GM19240 (cell line): ENCODE measurements around the gene CACNA1I.

Source experiments
- DNase-seq: peaks from one replicate; pipeline ENCODE4 v3.0.0; 2011; ENCODE audit warnings: low spot score; ENCODE audit not compliant: insufficient read length

CACNA1I gene

GRCh38 chr22:39648630-39648950 lies 78.0 kb downstream of the CACNA1I start:
- DNase-seq = no peak

- DNase-seq = no peak
These were observed 79.0 kb downstream of the CACNA1I start for GRCh38 chr22:39649500-39650089.

- DNase-seq = no peak
These were observed 80.8 kb downstream of the CACNA1I start for GRCh38 chr22:39651053-39651996.

- no peak for DNase-seq
These were observed 82.6 kb downstream of the CACNA1I start for GRCh38 chr22:39652990-39653786.

GRCh38 chr22:39653787-39654077 lies 83.2 kb downstream of the CACNA1I start:
- DNase-seq = no peak

- DNase-seq = no peak
These were observed 83.8 kb downstream of the CACNA1I start for GRCh38 chr22:39654131-39654926.

- no peak for DNase-seq
These were observed 84.5 kb downstream of the CACNA1I start for GRCh38 chr22:39655004-39655579.

- DNase-seq = no peak
These were observed 85.3 kb downstream of the CACNA1I start for GRCh38 chr22:39655831-39656230.

- no peak for DNase-seq
These were observed 86.2 kb downstream of the CACNA1I start for GRCh38 chr22:39656495-39657490.

GRCh38 chr22:39658367-39658766 lies 87.8 kb downstream of the CACNA1I start:
- no peak for DNase-seq

GRCh38 chr22:39658806-39659463 lies 88.4 kb downstream of the CACNA1I start:
- DNase-seq = no peak

GRCh38 chr22:39661501-39661841 lies 90.9 kb downstream of the CACNA1I start:
- DNase-seq = no peak

GRCh38 chr22:39661842-39662685 lies 91.5 kb downstream of the CACNA1I start:
- no peak for DNase-seq

- no peak for DNase-seq
These were observed 92.1 kb downstream of the CACNA1I start for GRCh38 chr22:39662686-39663052.

GRCh38 chr22:39663751-39664150 lies 93.2 kb downstream of the CACNA1I start:
- DNase-seq = no peak

GRCh38 chr22:39664485-39665200 lies 94.1 kb downstream of the CACNA1I start:
- no peak for DNase-seq

GRCh38 chr22:39665229-39665628 lies 94.7 kb downstream of the CACNA1I start:
- no peak for DNase-seq
